ENCODE measurements around the gene EDIL3. TPM values are rescaled to one million over a fixed set of nuclear protein-coding genes. Genes with fewer than 3 reads are reported as not detected.

Gene EDIL3
- total RNA-seq, 1 experiment from 2014 or later = 17.6 TPM

- peak; percentile 45 for DNase-seq (ENCODE audit: low read depth, low spot score)
- intact Hi-C loops (cut with micrococcal nuclease; ENCODE audit: unreplicated experiment) = no loop called here
- no peak overlapping the region for H3K4me3 ChIP-seq (ENCODE audit: low read depth in 2 of 2, low read length in 2 of 2)
- ChIA-PET POLR2A (no interaction called here), CTCF (no interaction called here)
- no TSS peak for BruUV-seq (replicated peaks)
- no peak for ATAC-seq
- no peak overlapping the region for H3K27ac ChIP-seq (ENCODE audit: low read length)
- no peaks in the 10 kb centered on the region for H3K27me3 ChIP-seq (ENCODE audit: control insufficient read depth, insufficient read depth, low read length)
- no peaks in the 10 kb centered on the region for H3K9me3 ChIP-seq (ENCODE audit: control insufficient read depth, insufficient read depth, low read depth, low read length)
- TF ChIP-seq SIN3A (IDR thresholded peaks at IDR 0.05; ENCODE audit: borderline replicate concordance, insufficient read depth, low read depth, low read length) (no peak), REST (IDR thresholded peaks at IDR 0.05; ENCODE audit: insufficient read depth in 1 of 2, low read depth in 2 of 2, low read length in 1 of 2) (no peak), POLR2AphosphoS5 (IDR thresholded peaks at IDR 0.05; ENCODE audit: low read depth, low read length) (no peak), CTCF (IDR thresholded peaks at IDR 0.05) (no peak), TCF7L2 (IDR thresholded peaks at IDR 0.05; ENCODE audit: low read depth, low read length) (no peak)
- H3K4me1 ChIP-seq (ENCODE audit: control insufficient read depth, insufficient read depth, low read length) = no peaks in the 10 kb centered on the region
- in situ Hi-C loops (cut with HindIII; ENCODE audit: low pct_unique_long_range_greater_than_20kb, low sequenced_read_pairs) = no loop called here
- H3K36me3 ChIP-seq (ENCODE audit: control insufficient read depth, insufficient read depth, low read length) = no peaks in the 10 kb centered on the region
Observed at GRCh38 chr5:84403773-84404172, 19.1 kb upstream of the EDIL3 start.

- H3K9me3 ChIP-seq (ENCODE audit: control insufficient read depth, insufficient read depth, low read depth, low read length) = no peaks in the 10 kb centered on the region
- H3K4me1 ChIP-seq (ENCODE audit: control insufficient read depth, insufficient read depth, low read length) = no peaks in the 10 kb centered on the region
- intact Hi-C loops (cut with micrococcal nuclease; ENCODE audit: unreplicated experiment) = no loop called here
- ChIA-PET CTCF (no interaction called here), POLR2A (no interaction called here)
- no peak overlapping the region for H3K27ac ChIP-seq (ENCODE audit: low read length)
- BruUV-seq (replicated peaks) = no TSS peak
- TF ChIP-seq REST (IDR thresholded peaks at IDR 0.05; ENCODE audit: insufficient read depth in 1 of 2, low read depth in 2 of 2, low read length in 1 of 2) (no peak), CTCF (IDR thresholded peaks at IDR 0.05) (no peak), POLR2AphosphoS5 (IDR thresholded peaks at IDR 0.05; ENCODE audit: low read depth, low read length) (no peak), TCF7L2 (IDR thresholded peaks at IDR 0.05; ENCODE audit: low read depth, low read length) (no peak), SIN3A (IDR thresholded peaks at IDR 0.05; ENCODE audit: borderline replicate concordance, insufficient read depth, low read depth, low read length) (no peak)
- H3K27me3 ChIP-seq (ENCODE audit: control insufficient read depth, insufficient read depth, low read length) = no peaks in the 10 kb centered on the region
- DNase-seq (ENCODE audit: low read depth, low spot score) (no peak), ATAC-seq (no peak)
- H3K4me3 ChIP-seq (ENCODE audit: low read depth in 2 of 2, low read length in 2 of 2) = no peak overlapping the region
- H3K36me3 ChIP-seq (ENCODE audit: control insufficient read depth, insufficient read depth, low read length) = no peaks in the 10 kb centered on the region
- in situ Hi-C loops (cut with HindIII; ENCODE audit: low pct_unique_long_range_greater_than_20kb, low sequenced_read_pairs) = no loop called here
Observed at GRCh38 chr5:84397385-84397784, 12.7 kb upstream of the EDIL3 start.
